Mammary epithelial cell (primary cell): ENCODE data around the gene TXNRD2.

Source experiments
- CTCF ChIP-seq, 2 donors: IDR thresholded peaks in 1 of 2; conservative IDR thresholded peaks in 1 of 2; 2 replicates each; pipeline ENCODE4 v1.5.1; 2011 to 2012; ENCODE audit warnings: inconsistent platforms in 2 of 2, low read length in 2 of 2, mild to moderate bottlenecking in 2 of 2, control low read depth in 1 of 2, low read depth in 1 of 2; ENCODE audit not compliant: insufficient read depth in 1 of 2; ENCODE audit errors: extremely low read depth in 1 of 2
- EZH2 ChIP-seq: IDR thresholded peaks from 2 replicates; pipeline ENCODE4 v1.6.1; 2012; ENCODE audit warnings: low read length, inconsistent platforms, borderline replicate concordance

- TF ChIP-seq CTCF (conservative IDR thresholded peaks at IDR 0.05 in 1 of 2, IDR thresholded peaks at IDR 0.05 in 1 of 2; ENCODE audit: extremely low read depth in 1 of 2, insufficient read depth in 1 of 2, low read depth in 1 of 2, low read length in 2 of 2): no peak
- no peak for TF ChIP-seq EZH2
Measured at GRCh38 chr22:19972251-19972650, 30.6 kb upstream of the TXNRD2 start.
